D341Med (cell line): ENCODE results near the gene TSC22D1.
"Not testable (repeated sequence)": the region's sequence is repeated elsewhere in the genome, so short reads cannot be mapped to it uniquely, and the experiment has no call there.

ENCODE experiments used
- DNase-seq: peaks from one replicate; pipeline ENCODE4 v3.0.0; 2012; ENCODE audit warnings: low spot score

TSC22D1 gene

DNA sequence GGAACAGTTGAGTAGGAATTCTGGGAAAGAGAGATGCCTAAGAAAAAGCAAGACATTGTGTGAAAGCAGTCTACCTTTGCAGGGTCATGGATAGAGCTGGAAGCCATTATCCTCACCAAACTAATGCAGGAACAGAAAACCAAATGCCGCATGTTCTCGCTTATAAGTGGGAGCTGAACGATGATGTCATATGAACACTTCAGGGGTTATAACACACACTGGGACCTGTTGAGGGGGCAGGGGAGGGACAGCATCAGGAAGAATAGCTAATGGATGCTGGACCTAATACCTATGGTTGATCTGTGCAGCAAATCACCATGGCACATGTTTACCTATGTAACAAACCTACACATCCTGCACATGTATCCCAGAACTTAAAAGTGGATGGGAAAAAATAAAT lies 69.9 kb downstream of the TSC22D1 start:
- DNase-seq = no peak

GRCh38 chr13:44504116-44504515 lies 72.0 kb downstream of the TSC22D1 start:
- DNase-seq = no peak

GRCh38 chr13:44498969-44499368 lies 77.2 kb downstream of the TSC22D1 start:
- DNase-seq = no peak

DNA sequence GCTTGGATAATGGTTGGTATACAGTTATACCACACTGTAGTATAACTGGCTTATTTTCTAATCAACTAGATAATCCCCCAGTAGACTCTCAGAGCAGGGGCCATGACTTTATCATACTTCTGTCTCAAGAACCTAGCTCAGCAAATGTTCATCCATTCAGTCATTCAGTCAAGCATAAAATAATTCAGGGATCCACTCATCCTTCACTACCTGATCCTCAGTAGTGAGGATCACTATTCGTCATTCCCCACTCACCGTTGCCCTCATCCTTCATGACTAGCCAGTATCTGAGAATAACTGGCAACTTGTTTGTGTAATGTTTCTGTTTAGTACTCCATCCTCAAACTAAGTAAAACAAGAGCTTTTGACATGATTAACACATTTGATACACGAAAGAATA lies 77.6 kb downstream of the TSC22D1 start:
- DNase-seq = no peak

GRCh38 chr13:44497801-44498200 lies 78.3 kb downstream of the TSC22D1 start:
- no peak for DNase-seq

GRCh38 chr13:44493213-44493812 lies 82.8 kb downstream of the TSC22D1 start:
- DNase-seq = no peak

GRCh38 chr13:44489751-44490150 lies 86.4 kb downstream of the TSC22D1 start:
- DNase-seq = no peak

GRCh38 chr13:44487989-44488388 lies 88.1 kb downstream of the TSC22D1 start:
- DNase-seq = no peak

GRCh38 chr13:44484562-44485138 lies 91.5 kb downstream of the TSC22D1 start:
- DNase-seq = no peak

DNA sequence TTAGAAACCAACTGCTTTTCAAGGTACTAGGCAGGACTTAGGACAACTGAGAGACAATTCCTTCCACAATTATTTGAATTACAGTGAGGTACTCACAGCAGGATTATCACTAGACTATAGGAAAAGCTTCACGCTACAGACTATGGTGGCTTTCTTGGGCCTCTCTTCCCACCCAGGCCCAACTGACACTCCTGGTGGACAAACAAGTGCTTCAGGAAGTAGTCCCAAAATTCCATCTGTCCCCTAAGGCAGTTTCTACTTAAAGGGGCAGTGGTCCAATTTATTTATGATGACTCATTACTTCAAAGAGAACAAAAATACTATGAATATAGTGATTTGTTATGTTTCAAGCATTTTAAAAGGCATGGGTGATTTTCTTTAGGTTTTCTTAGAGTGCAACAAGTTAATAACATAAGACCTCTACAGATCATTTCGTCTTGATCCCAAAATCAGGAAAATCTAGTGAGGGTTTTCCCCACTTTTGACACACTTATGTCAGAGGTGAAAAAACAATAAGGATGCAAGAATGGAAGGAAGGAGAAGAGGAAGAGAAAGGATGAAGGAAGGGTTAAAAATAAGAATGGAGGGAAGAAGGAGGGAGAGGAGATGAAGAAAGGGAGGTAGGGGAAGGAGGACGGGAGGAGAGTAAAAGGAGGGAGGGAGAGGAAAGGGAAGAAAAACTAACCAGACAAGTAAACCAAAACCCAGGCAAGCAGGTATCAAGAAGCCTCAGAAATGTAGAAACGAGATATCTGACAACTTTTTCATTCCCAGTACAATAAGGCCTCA lies 101.8 kb downstream of the TSC22D1 start:
- no peak for DNase-seq

- DNase-seq = no peak
Observed at GRCh38 chr13:44471686-44472085, 104.4 kb downstream of the TSC22D1 start.

GRCh38 chr13:44470638-44471562 lies 105.2 kb downstream of the TSC22D1 start:
- no peak for DNase-seq

GRCh38 chr13:44468874-44469273 lies 107.3 kb downstream of the TSC22D1 start:
- no peak for DNase-seq

GRCh38 chr13:44465318-44465717 lies 110.8 kb downstream of the TSC22D1 start:
- no peak for DNase-seq

GRCh38 chr13:44464471-44464870 lies 111.7 kb downstream of the TSC22D1 start:
- DNase-seq = no peak

GRCh38 chr13:44463759-44464158 lies 112.4 kb downstream of the TSC22D1 start:
- no peak for DNase-seq

- no peak for DNase-seq
Observed at GRCh38 chr13:44459674-44460073, 116.5 kb downstream of the TSC22D1 start.

- no peak for DNase-seq
Observed at GRCh38 chr13:44458313-44458975, 117.7 kb downstream of the TSC22D1 start.

- not testable (repeated sequence) for DNase-seq
Observed at GRCh38 chr13:44456212-44456611, 119.9 kb downstream of the TSC22D1 start.

DNA sequence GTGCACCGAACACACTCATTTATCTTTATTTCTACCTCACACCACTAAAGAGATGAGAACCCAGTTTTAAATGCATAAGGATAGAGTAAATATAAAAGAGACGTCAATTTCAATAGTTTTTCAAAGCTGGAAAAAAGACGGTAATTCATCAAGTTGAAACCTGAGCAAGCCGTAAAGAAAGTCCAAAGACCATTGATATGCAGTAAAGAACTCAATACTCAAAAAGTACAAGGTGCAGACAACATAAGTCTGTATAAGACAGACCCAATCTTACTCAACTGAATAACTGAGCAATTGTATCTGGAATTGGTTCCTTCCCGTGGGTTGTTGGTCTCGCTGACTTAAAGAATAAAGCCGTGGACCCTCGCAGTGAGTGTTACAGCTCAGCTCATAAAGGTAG lies 120.4 kb downstream of the TSC22D1 start:
- DNase-seq = no peak

GRCh38 chr13:44453881-44454280 lies 122.2 kb downstream of the TSC22D1 start:
- DNase-seq = no peak

DNA sequence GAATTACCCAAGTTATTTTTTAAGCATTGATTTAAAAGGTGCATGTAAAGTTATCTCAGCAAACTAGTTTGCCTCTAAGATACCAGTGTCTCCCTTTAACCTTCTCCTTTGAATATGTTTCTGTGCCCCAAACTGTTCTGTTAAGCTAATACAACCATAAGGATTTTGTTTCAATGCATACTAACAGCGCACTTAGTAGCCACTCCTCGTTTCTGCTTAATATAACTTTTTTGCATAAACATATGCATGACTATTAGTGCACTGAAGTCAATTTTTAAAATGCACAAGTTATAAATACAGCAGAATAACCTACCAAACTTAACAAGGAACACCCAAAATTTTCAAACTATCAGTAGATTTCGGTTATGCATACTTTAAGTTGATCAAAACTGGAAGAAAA lies 123.1 kb downstream of the TSC22D1 start:
- no peak for DNase-seq
